CMK (cell line): ENCODE measurements around the gene ITGA2.
"Not testable (repeated sequence)": the region's sequence is repeated elsewhere in the genome, so short reads cannot be mapped to it uniquely, and the experiment has no call there.

Experiments used
- DNase-seq: peaks from one replicate; pipeline ENCODE4 v3.0.0-alpha.2; 2010; ENCODE audit warnings: low read depth

ITGA2 gene

GRCh38 chr5:53100606-53101005 lies 111.5 kb downstream of the ITGA2 start:
- no peak for DNase-seq

DNA sequence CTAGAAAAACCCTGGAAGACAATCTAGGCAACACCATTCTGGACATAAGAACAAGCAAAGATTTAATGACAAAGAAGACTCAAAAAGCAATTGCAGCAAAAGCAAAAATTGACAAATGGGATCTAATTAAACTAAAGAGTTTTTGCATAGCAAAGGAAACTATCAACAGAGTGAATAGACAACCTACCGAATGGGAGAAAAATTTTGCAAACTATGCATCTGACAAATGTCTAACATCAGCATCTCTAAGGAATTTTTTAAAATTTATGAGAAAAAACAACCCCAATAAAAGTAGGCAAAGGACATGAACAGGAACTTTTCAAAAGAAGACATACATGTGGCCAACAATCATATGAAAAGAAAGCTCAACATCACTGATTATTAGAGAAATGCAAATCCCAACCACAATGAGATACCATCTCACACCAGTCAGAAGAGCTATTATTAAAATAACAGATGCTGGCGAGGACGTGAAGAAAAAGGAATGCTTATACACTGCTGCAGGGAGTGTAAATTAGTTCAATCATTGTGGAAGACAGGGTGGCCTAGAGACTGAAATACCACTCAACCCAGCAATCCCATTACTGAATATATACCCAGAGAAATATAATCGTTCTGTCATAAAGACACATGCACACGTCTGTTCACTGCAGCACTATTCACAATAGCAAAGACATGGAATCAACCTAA lies 116.6 kb downstream of the ITGA2 start:
- DNase-seq = no peak

- no peak for DNase-seq
Observed at GRCh38 chr5:53109056-53109442, 119.9 kb downstream of the ITGA2 start.

- peak; percentile 93 for DNase-seq
Observed at GRCh38 chr5:53109443-53110127, 120.4 kb downstream of the ITGA2 start, which contains the start of gene MOCS2. Gene MOCS2 (minus strand): TSS chr5:53109757. CDS start chr5:53107174, 2,583 bp downstream.

GRCh38 chr5:53110156-53110555 lies 121.0 kb downstream of the ITGA2 start:
- DNase-seq = no peak

DNA sequence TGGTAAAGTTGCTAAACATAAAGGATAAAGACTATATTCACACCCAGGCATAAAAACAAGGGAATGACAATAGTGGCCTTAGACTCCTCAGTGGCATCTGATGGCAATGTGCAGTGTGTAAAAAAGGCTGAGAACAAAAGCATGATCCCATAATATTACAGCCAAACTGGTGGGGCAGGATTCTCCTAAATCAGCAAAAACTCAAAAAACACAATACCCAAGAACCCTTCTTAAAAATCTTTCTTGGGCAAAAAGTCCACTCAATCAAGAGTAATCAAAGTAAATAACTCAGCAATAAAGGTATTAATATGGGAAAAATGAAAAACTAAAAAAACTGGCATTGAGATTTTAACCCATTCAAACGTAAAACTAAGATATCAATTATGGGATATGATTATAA lies 122.0 kb downstream of the ITGA2 start:
- no peak for DNase-seq

DNA sequence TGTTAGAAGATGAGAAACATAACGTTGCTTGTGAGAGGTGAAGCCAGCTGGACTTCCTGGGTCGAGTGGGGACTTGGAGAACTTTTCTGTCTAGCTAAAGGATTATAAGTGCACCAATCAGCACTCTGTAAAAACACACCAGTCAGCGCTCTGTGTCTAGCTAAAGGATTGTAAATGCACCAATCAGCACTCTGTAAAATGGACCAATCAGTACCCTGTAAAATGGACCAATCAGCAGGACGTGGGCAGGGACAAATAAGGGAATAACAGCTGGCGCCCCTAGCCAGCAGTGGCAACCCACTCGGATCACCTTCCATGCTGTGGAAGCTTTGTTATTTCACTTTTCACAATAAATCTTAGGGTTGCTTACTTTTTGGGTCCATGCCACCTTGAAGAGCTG lies 123.2 kb downstream of the ITGA2 start:
- not testable (repeated sequence) for DNase-seq

DNA sequence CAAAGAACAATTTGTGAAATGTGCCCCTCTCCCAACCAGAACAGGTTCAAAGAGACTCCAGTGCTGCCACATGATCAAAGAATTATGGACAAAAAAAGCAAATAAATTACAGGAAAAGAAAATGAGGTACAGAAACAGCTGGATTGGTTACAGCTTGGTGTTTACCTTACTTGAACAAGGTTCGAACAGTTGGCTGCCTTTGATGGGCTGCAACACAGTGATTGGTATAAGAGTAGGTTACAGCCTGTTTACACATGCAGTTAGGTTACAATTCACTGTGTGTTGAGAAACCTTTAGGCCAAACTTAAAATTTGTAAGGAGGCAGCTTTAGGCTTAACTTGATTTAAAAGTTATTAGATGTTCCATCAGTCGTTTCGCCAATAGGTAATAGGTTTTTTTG lies 123.8 kb downstream of the ITGA2 start:
- no peak for DNase-seq

- DNase-seq = no peak
Observed at GRCh38 chr5:53113947-53114346, 124.8 kb downstream of the ITGA2 start.

- DNase-seq = no peak
Observed at GRCh38 chr5:53114988-53115387, 125.8 kb downstream of the ITGA2 start.

- no peak for DNase-seq
Observed at GRCh38 chr5:53116597-53116996, 127.4 kb downstream of the ITGA2 start.

GRCh38 chr5:53118879-53119278 lies 129.7 kb downstream of the ITGA2 start:
- no peak for DNase-seq

- DNase-seq = no peak
Observed at GRCh38 chr5:53120165-53120564, 131.0 kb downstream of the ITGA2 start.

DNA sequence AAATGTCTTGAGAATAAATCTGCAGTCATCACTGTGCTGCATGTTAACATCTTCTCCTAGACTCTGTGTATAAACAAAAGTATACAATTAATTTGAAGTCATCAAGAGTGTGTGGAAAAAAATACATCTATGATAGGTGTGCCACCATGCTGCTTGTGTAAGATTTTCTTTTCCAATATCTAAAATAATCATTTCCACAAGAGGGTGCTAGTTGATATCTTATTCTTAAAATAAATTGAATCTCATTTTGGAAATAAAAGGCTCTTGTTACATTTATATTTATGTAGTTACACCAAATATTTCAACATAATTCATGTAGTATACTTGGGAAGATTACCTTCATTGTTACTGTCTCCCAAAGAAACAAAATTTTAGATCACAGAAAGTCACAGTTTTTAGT lies 134.6 kb downstream of the ITGA2 start:
- no peak for DNase-seq

DNA sequence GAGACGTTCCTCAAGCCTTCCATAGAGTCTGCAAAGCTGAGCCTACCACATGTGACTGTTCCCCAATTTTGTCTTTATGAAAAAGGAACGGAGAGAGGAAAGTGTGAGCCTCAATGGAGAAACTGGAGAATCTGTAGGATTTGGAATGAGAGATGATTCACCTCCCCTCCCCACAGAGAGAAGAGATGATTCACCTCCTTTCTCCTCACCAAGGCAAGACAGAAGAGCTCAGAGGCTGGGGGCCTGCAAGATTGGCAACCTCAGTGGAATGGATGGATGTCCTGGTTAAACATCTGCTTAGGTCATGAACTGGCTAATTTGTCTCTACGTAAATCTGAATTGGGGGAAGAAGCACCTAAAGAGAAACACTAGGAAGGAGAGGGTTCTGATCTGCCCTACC lies 137.4 kb downstream of the ITGA2 start:
- DNase-seq = no peak

DNA sequence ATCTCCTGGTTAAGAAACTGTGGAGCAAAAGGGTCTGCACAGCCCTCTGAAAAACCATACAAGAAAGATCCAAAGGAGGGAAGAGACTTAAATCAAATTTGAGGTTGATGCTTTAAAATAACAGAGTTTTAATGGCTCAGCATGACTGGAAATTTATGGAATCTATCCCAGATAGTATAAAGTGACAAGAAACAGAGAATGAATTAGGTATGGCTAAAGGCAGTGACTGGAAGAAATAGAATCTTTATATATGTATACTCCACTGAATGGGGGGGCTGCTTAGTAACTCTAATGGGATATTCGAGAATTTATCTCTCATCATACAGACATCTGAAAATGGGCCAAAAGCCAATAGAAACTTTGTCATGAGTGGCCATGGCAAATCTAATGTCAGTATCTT lies 138.0 kb downstream of the ITGA2 start:
- DNase-seq = no peak

DNA sequence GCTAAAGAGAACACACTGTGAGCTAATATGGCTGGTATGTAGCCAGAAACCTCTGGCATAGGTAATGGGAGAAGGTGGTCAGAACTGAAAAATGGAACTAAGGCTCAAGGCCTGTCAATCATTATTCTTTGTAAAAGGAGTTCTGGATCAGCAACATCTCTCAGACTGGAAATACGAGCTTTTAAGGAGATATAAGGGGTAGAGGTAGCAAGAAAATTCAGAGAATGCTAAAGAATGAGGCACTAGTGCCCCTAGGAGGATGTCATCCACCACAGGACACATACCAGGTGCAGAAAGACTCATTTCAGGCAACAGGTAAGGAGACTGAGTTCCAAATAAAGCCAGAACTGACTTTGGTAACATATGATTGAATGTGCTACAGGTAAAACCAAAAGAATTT lies 139.3 kb downstream of the ITGA2 start:
- DNase-seq = no peak

DNA sequence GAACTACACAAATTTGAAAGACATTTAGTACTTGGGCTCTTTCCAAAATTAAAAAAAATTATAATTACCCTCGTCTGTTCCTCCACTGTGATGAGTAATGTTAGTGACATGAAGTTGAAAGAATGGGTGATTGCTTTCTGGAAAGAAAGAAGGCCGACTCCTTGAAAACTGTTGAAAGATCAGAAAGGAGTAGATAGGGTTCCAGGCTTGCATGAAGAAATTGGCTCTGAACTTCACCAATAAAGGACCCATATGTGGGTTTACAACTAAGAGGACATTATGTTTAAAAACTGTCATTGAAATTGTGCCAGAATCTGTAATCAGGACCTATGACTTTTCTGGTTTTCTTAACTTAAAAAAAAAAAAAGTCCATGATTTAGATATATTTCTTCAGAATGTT lies 141.1 kb downstream of the ITGA2 start:
- DNase-seq = no peak

DNA sequence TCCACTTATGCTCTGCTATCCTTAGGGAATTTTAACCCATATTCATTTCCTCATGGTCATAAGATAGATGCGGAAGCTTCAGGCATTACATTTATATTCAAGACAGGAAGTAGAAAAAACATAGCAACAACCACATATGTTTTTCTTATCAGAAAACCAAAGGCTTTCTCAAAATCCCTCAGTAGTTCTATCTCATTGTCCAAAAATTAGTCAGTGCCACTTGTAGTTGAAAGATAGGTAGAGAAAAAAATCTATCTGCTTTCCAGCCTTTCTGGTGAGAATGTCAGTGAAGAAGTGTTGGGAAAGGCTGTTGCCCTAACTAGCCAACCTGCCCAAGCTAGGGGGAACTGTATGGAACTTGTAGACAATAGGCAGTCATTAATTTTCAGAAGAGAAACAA lies 143.9 kb downstream of the ITGA2 start:
- peak; percentile 82 for DNase-seq
